IPS DF 4.7 (cell line): Measurements from ENCODE around the gene C17orf78.
"Not testable (repeated sequence)": the region's sequence is repeated elsewhere in the genome, so short reads cannot be mapped to it uniquely, and the experiment has no call there.

Experiments
- DNase-seq: peaks from one replicate; pipeline ENCODE4 v3.0.0-alpha.2; 2013; ENCODE audit warnings: low spot score; ENCODE audit errors: extremely low read depth

The C17orf78 gene

GRCh38 chr17:37375706-37376105 lies at the start of gene C17orf78:
TSS of gene C17orf78 (plus strand) at chr17:37375985. CDS start at chr17:37376093, 108 bp downstream.
- DNase-seq: no peak

GRCh38 chr17:37327341-37328090 lies 48.3 kb upstream of the C17orf78 start:
- DNase-seq: no peak

- no peak for DNase-seq
These were observed 36.9 kb upstream of the C17orf78 start for GRCh38 chr17:37338847-37339246.

GRCh38 chr17:37339321-37339720 lies 36.5 kb upstream of the C17orf78 start:
- DNase-seq: no peak

GRCh38 chr17:37340804-37341203 lies 35.0 kb upstream of the C17orf78 start:
- DNase-seq: no peak

- no peak for DNase-seq
These were observed 33.2 kb upstream of the C17orf78 start for GRCh38 chr17:37342589-37342988.

- DNase-seq: no peak
These were observed 31.3 kb upstream of the C17orf78 start for GRCh38 chr17:37344519-37344918.

GRCh38 chr17:37346863-37347402 lies 28.9 kb upstream of the C17orf78 start:
- DNase-seq: not testable (repeated sequence)

- not testable (repeated sequence) for DNase-seq
These were observed 18.8 kb upstream of the C17orf78 start for GRCh38 chr17:37356796-37357569.

GRCh38 chr17:37358098-37358829 lies 17.5 kb upstream of the C17orf78 start:
- DNase-seq: peak; percentile 66

GRCh38 chr17:37358830-37359681 lies 16.7 kb upstream of the C17orf78 start:
- DNase-seq: peak; percentile 74

GRCh38 chr17:37359682-37360188 lies 16.1 kb upstream of the C17orf78 start:
- DNase-seq: no peak

GRCh38 chr17:37360632-37361031 lies 15.2 kb upstream of the C17orf78 start:
- no peak for DNase-seq

GRCh38 chr17:37361543-37361942 lies 14.2 kb upstream of the C17orf78 start:
- no peak for DNase-seq

- DNase-seq: no peak
These were observed 10.2 kb upstream of the C17orf78 start for GRCh38 chr17:37365589-37365988.

- no peak for DNase-seq
These were observed 7.2 kb upstream of the C17orf78 start for GRCh38 chr17:37368577-37368976.

- peak; percentile 81 for DNase-seq
These were observed 2.1 kb upstream of the C17orf78 start for GRCh38 chr17:37373530-37374159.

GRCh38 chr17:37382056-37382455 lies 6.3 kb downstream of the C17orf78 start:
- DNase-seq: no peak

- no peak for DNase-seq
These were observed 8.9 kb downstream of the C17orf78 start for GRCh38 chr17:37384560-37385149.
